ENCODE data around the gene PSMC1. TPM values are rescaled to one million over a fixed set of nuclear protein-coding genes. Genes with fewer than 3 reads are reported as not detected.

PSMC1 gene
- total and polyA plus RNA-seq, 2 donors (not counting 1 experiment from before 2014, with no cell fraction given) = 21.4 to 51.6 TPM

- no peaks in the 10 kb centered on the region for H4K20me1 ChIP-seq (ENCODE audit: control insufficient read depth, insufficient read depth, low read length, poor library complexity, severe bottlenecking)
- ChIA-PET CTCF (no interaction called here), POLR2A (no interaction called here)
- no peaks in the 10 kb centered on the region for H3K27me3 ChIP-seq (replicated peaks in 1 of 4; ENCODE audit: control extremely low read depth in 1 of 4, control insufficient read depth in 3 of 4, insufficient read depth in 4 of 4, low read length in 3 of 4)
- H3K9ac ChIP-seq (ENCODE audit: low read length) = no peak overlapping the region
- H3K4me1 ChIP-seq (ENCODE audit: control insufficient read depth in 2 of 2, insufficient read depth in 2 of 2, low read length in 2 of 2) = no peaks in the 10 kb centered on the region
- Mint-ChIP-seq H3K27ac (no peak overlapping the region), H3K4me3 (no peak overlapping the region), H3K9me3 (ENCODE audit: insufficient read depth) (no peaks in the 10 kb centered on the region), H3K27me3 (no peaks in the 10 kb centered on the region), H3K4me1 (no peaks in the 10 kb centered on the region)
- DNase-seq = no peak
- ATAC-seq (ENCODE audit: low read depth) = no peak
- H3K79me2 ChIP-seq (ENCODE audit: control insufficient read depth, insufficient read depth, low read length) = no peaks in the 10 kb centered on the region
- H3K4me2 ChIP-seq (replicated peaks; ENCODE audit: low read depth, low read length, poor library complexity, severe bottlenecking) = no peak overlapping the region
- H3K36me3 ChIP-seq (replicated peaks in 1 of 2; ENCODE audit: control extremely low read depth in 1 of 2, control insufficient read depth in 1 of 2, extremely low read depth in 1 of 2, insufficient read depth in 2 of 2, low read length in 1 of 2) = peaks cover 0 to 38% of the 10 kb centered on the region in 2 experiments
- H3K27ac ChIP-seq (ENCODE audit: low read length in 2 of 2) = no peak overlapping the region
- no peak overlapping the region for H2AFZ ChIP-seq (ENCODE audit: insufficient read depth, low read depth, low read length, poor library complexity, severe bottlenecking)
- TF ChIP-seq EZH2 (IDR thresholded peaks at IDR 0.05; ENCODE audit: borderline replicate concordance, insufficient read depth, low read depth, low read length, poor library complexity, severe bottlenecking) (no peak), CTCF (IDR thresholded peaks at IDR 0.05) (no peak)
- H3K4me3 ChIP-seq (ENCODE audit: control extremely low read depth in 1 of 5, extremely low read depth in 1 of 5, insufficient read depth in 1 of 5, low read depth in 2 of 5, low read length in 4 of 5) = no peak overlapping the region
- no peaks in the 10 kb centered on the region for H3K9me3 ChIP-seq (ENCODE audit: control extremely low read depth in 1 of 3, control insufficient read depth in 2 of 3, insufficient read depth in 1 of 3, low read length in 2 of 3)
- intact Hi-C loops (cut with micrococcal nuclease) = no loop called here
- 84% methylated on average over 11 of the region's 18 CpGs for WGBS (ENCODE audit: insufficient coverage)
Observed at GRCh38 chr14:90276646-90277367, 20.5 kb downstream of the PSMC1 start.

- H4K20me1 ChIP-seq (ENCODE audit: control insufficient read depth, insufficient read depth, low read length, poor library complexity, severe bottlenecking) = no peaks in the 10 kb centered on the region
- no peaks in the 10 kb centered on the region for H3K4me1 Mint-ChIP-seq
- H3K27ac Mint-ChIP-seq = no peak overlapping the region
- intact Hi-C loops (cut with micrococcal nuclease) = no loop called here
- 97% methylated on average over 20 of the region's 24 CpGs for WGBS (ENCODE audit: insufficient coverage)
- no peak overlapping the region for H3K9ac ChIP-seq (ENCODE audit: low read length)
- no peak overlapping the region for H3K27ac ChIP-seq (ENCODE audit: low read length in 2 of 2)
- ATAC-seq (ENCODE audit: low read depth) (no peak), DNase-seq (no peak)
- H3K27me3 Mint-ChIP-seq = no peaks in the 10 kb centered on the region
- H3K4me2 ChIP-seq (replicated peaks; ENCODE audit: low read depth, low read length, poor library complexity, severe bottlenecking) = no peak overlapping the region
- no peaks in the 10 kb centered on the region for H3K9me3 Mint-ChIP-seq (ENCODE audit: insufficient read depth)
- H3K27me3 ChIP-seq (replicated peaks in 1 of 4; ENCODE audit: control extremely low read depth in 1 of 4, control insufficient read depth in 3 of 4, insufficient read depth in 4 of 4, low read length in 3 of 4) = no peaks in the 10 kb centered on the region
- H3K9me3 ChIP-seq (ENCODE audit: control extremely low read depth in 1 of 3, control insufficient read depth in 2 of 3, insufficient read depth in 1 of 3, low read length in 2 of 3) = no peaks in the 10 kb centered on the region
- H3K4me1 ChIP-seq (ENCODE audit: control insufficient read depth in 2 of 2, insufficient read depth in 2 of 2, low read length in 2 of 2) = no peaks in the 10 kb centered on the region
- POLR2A ChIA-PET = no interaction called here
- H3K79me2 ChIP-seq (ENCODE audit: control insufficient read depth, insufficient read depth, low read length) = no peaks in the 10 kb centered on the region
- no peak overlapping the region for H2AFZ ChIP-seq (ENCODE audit: insufficient read depth, low read depth, low read length, poor library complexity, severe bottlenecking)
- peaks cover 0 to 38% of the 10 kb centered on the region in 2 experiments for H3K36me3 ChIP-seq (replicated peaks in 1 of 2; ENCODE audit: control extremely low read depth in 1 of 2, control insufficient read depth in 1 of 2, extremely low read depth in 1 of 2, insufficient read depth in 2 of 2, low read length in 1 of 2)
- CTCF ChIA-PET = no interaction called here
- H3K4me3 Mint-ChIP-seq = no peak overlapping the region
- TF ChIP-seq EZH2 (IDR thresholded peaks at IDR 0.05; ENCODE audit: borderline replicate concordance, insufficient read depth, low read depth, low read length, poor library complexity, severe bottlenecking) = no peak
- no peak for TF ChIP-seq CTCF (IDR thresholded peaks at IDR 0.05)
- H3K4me3 ChIP-seq (ENCODE audit: control extremely low read depth in 1 of 5, extremely low read depth in 1 of 5, insufficient read depth in 1 of 5, low read depth in 2 of 5, low read length in 4 of 5) = no peak overlapping the region
Observed at GRCh38 chr14:90277581-90278198, 21.3 kb downstream of the PSMC1 start.
